Measurements from ENCODE around the gene MEGF11. TPM values are rescaled to one million over a fixed set of nuclear protein-coding genes. Genes with fewer than 3 reads are reported as not detected.

The MEGF11 gene
- total RNA-seq, 3 donors from 2014 or later (not counting 1 experiment from before 2014, with no cell fraction given), result not detected

DNA sequence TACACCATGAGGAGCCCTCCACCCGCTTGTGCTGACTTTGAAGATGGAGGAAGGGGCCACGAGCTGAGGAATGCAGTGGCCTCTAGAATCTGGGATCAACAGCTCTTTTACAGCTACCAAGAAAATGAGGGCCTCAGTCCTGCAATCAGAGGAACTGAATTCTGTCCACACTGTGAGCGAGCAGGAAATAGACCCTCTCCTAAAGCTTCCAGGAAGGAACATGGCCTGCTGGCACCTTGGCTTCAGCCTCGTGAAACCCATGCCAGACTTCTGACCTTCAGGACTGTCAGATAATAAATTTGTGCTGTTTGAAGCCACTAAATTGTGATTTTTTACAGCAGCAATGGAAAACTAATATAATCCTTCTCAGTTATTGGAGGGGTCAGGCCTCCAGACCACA is 322.3 kb downstream of the MEGF11 start:
- Mint-ChIP-seq H3K27ac (no peak overlapping the region), H3K27me3 (ENCODE audit: low read depth in 2 of 2) (no peaks in the 10 kb centered on the region), H3K4me3 (no peak overlapping the region), H3K36me3 (no peaks in the 10 kb centered on the region), H3K9me3 (no peaks in the 10 kb centered on the region), H3K4me1 (no peaks in the 10 kb centered on the region)
- DNase-seq (no peak), ATAC-seq (no peak)
- Histone ChIP-seq H3K27ac (ENCODE audit: low read length) (no peak overlapping the region), H3K4me1 (ENCODE audit: control insufficient read depth, insufficient read depth, low read length) (no peaks in the 10 kb centered on the region), H3K27me3 (ENCODE audit: control insufficient read depth, insufficient read depth, low read length) (no peaks in the 10 kb centered on the region), H3K4me3 (ENCODE audit: low read length) (no peak overlapping the region), H3K36me3 (ENCODE audit: control insufficient read depth, insufficient read depth, low read length) (no peaks in the 10 kb centered on the region), H3K9me3 (ENCODE audit: control insufficient read depth, insufficient read depth, low read length) (no peaks in the 10 kb centered on the region)
- intact Hi-C loops (cut with micrococcal nuclease), result no loop called here
- TF ChIP-seq, protein P1, sequence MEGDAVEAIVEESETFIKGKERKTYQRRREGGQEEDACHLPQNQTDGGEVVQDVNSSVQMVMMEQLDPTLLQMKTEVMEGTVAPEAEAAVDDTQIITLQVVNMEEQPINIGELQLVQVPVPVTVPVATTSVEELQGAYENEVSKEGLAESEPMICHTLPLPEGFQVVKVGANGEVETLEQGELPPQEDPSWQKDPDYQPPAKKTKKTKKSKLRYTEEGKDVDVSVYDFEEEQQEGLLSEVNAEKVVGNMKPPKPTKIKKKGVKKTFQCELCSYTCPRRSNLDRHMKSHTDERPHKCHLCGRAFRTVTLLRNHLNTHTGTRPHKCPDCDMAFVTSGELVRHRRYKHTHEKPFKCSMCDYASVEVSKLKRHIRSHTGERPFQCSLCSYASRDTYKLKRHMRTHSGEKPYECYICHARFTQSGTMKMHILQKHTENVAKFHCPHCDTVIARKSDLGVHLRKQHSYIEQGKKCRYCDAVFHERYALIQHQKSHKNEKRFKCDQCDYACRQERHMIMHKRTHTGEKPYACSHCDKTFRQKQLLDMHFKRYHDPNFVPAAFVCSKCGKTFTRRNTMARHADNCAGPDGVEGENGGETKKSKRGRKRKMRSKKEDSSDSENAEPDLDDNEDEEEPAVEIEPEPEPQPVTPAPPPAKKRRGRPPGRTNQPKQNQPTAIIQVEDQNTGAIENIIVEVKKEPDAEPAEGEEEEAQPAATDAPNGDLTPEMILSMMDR (IDR thresholded peaks at IDR 0.05), result no peak
- 90% methylated on average over 4 of the region's 4 CpGs for WGBS (ENCODE audit: insufficient coverage)

DNA sequence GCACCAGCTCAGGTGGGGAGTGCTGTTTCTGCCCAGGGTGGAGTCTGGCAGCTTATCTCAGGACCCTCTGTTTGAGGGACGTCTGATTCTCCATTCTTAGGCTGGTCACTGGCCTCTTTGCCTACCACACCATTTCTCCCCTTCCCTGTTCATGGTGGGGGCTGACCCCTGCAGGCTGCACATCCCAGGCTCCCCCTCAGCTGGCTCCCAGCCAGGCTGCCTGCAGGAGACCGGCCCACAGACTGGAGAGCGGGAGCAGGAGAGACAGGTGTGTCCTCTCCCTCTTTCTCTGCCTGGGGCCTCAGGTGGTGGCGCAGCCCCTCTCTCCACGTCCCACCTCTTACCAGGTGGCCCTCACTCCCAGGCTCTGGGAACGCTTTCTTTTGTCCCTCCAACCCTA is 323.4 kb downstream of the MEGF11 start:
- ATAC-seq, result no peak
- no peaks in the 10 kb centered on the region for H3K27me3 Mint-ChIP-seq (ENCODE audit: low read depth in 2 of 2)
- H3K4me3 Mint-ChIP-seq, result no peak overlapping the region
- H3K36me3 Mint-ChIP-seq, result no peaks in the 10 kb centered on the region
- H3K27me3 ChIP-seq (ENCODE audit: control insufficient read depth, insufficient read depth, low read length), result no peaks in the 10 kb centered on the region
- intact Hi-C loops (cut with micrococcal nuclease), result no loop called here
- no peak overlapping the region for H3K4me3 ChIP-seq (ENCODE audit: low read length)
- H3K4me1 Mint-ChIP-seq, result no peaks in the 10 kb centered on the region
- H3K9me3 ChIP-seq (ENCODE audit: control insufficient read depth, insufficient read depth, low read length), result no peaks in the 10 kb centered on the region
- 92% methylated on average over 6 of the region's 6 CpGs for WGBS (ENCODE audit: insufficient coverage)
- no peak overlapping the region for H3K27ac Mint-ChIP-seq
- no peak for DNase-seq
- H3K27ac ChIP-seq (ENCODE audit: low read length), result no peak overlapping the region
- no peaks in the 10 kb centered on the region for H3K4me1 ChIP-seq (ENCODE audit: control insufficient read depth, insufficient read depth, low read length)
- H3K9me3 Mint-ChIP-seq, result no peaks in the 10 kb centered on the region
- H3K36me3 ChIP-seq (ENCODE audit: control insufficient read depth, insufficient read depth, low read length), result no peaks in the 10 kb centered on the region
- TF ChIP-seq, protein P1 (IDR thresholded peaks at IDR 0.05), result no peak

DNA sequence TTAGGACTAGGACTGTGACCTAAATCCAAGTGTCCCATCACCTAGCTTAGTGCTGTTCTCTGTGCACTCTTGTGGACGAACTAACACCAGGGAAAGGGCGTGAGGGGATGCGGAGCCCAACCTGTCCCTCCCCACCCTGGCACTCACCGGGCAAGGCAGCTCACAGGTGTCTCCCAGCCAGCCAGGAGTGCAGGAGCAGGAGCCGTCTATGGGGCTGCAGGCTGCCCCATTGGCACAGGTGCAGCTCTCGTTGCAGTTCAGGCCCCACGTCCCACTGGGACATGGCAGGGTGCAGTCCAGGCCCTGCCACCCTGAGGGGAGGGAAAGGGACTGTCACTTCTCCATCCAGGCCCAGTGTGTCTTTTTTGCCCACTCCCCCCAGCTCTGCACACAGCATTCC is 324.0 kb downstream of the MEGF11 start:
- Mint-ChIP-seq H3K36me3 (no peaks in the 10 kb centered on the region), H3K9me3 (no peaks in the 10 kb centered on the region), H3K4me3 (no peak overlapping the region), H3K4me1 (no peaks in the 10 kb centered on the region), H3K27me3 (ENCODE audit: low read depth in 2 of 2) (no peaks in the 10 kb centered on the region), H3K27ac (no peak overlapping the region)
- no peak overlapping the region for H3K4me3 ChIP-seq (ENCODE audit: low read length)
- WGBS (ENCODE audit: insufficient coverage), result 88% methylated on average over 7 of the region's 7 CpGs
- no peaks in the 10 kb centered on the region for H3K9me3 ChIP-seq (ENCODE audit: control insufficient read depth, insufficient read depth, low read length)
- DNase-seq (no peak), ATAC-seq (no peak)
- TF ChIP-seq, protein P1 (IDR thresholded peaks at IDR 0.05), result no peak
- H3K27ac ChIP-seq (ENCODE audit: low read length), result no peak overlapping the region
- H3K4me1 ChIP-seq (ENCODE audit: control insufficient read depth, insufficient read depth, low read length), result no peaks in the 10 kb centered on the region
- H3K36me3 ChIP-seq (ENCODE audit: control insufficient read depth, insufficient read depth, low read length), result no peaks in the 10 kb centered on the region
- H3K27me3 ChIP-seq (ENCODE audit: control insufficient read depth, insufficient read depth, low read length), result no peaks in the 10 kb centered on the region
- intact Hi-C loops (cut with micrococcal nuclease), result no loop called here

DNA sequence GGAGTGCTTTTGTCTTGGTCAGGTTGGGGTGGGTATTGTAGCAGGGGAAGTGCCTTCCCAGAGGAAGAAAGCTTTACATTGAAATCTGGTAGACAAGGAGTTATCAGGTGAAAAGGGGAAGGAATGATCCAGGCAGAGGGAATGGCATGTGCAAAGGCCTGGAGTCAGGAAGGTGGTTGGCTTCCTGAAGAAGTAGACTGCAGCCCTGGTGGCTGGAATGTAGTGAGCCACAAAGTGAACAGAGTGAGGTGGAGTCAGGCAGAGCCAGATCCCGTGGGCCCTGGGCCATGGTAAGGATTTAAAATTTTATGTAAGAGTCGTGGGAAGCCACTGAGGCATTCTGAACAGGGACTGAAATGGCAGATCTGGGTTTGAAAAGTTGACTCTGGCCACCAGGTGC is 326.0 kb downstream of the MEGF11 start:
- no peaks in the 10 kb centered on the region for H3K9me3 Mint-ChIP-seq
- 60% methylated on average over 2 of the region's 2 CpGs for WGBS (ENCODE audit: insufficient coverage)
- no peak overlapping the region for H3K4me3 Mint-ChIP-seq
- intact Hi-C loops (cut with micrococcal nuclease), result no loop called here
- Histone ChIP-seq H3K4me1 (ENCODE audit: control insufficient read depth, insufficient read depth, low read length) (no peaks in the 10 kb centered on the region), H3K27ac (ENCODE audit: low read length) (no peak overlapping the region), H3K9me3 (ENCODE audit: control insufficient read depth, insufficient read depth, low read length) (no peaks in the 10 kb centered on the region), H3K27me3 (ENCODE audit: control insufficient read depth, insufficient read depth, low read length) (no peaks in the 10 kb centered on the region), H3K4me3 (ENCODE audit: low read length) (no peak overlapping the region), H3K36me3 (ENCODE audit: control insufficient read depth, insufficient read depth, low read length) (no peaks in the 10 kb centered on the region)
- H3K27ac Mint-ChIP-seq, result no peak overlapping the region
- H3K36me3 Mint-ChIP-seq, result no peaks in the 10 kb centered on the region
- TF ChIP-seq, protein P1 (IDR thresholded peaks at IDR 0.05), result no peak
- H3K4me1 Mint-ChIP-seq, result no peaks in the 10 kb centered on the region
- H3K27me3 Mint-ChIP-seq (ENCODE audit: low read depth in 2 of 2), result no peaks in the 10 kb centered on the region
- no peak for ATAC-seq
- DNase-seq, result no peak
